Measurements from ENCODE around the gene MOBP.

Gene MOBP

GRCh38 chr3:39541917-39542329, 74.4 kb downstream of the MOBP start:
- Histone ChIP-seq H3K36me3 (ENCODE audit: insufficient read depth, low read length) (no peaks in the 10 kb centered on the region), H2AFZ (ENCODE audit: low read depth, low read length) (no peak overlapping the region), H3K4me3 (ENCODE audit: low read length) (no peak overlapping the region), H3K27me3 (ENCODE audit: insufficient read depth, low read length) (no peaks in the 10 kb centered on the region), H3K9me3 (ENCODE audit: low read length) (no peaks in the 10 kb centered on the region), H3K4me1 (ENCODE audit: insufficient read depth, low read length) (no peaks in the 10 kb centered on the region)

- H3K9me3 ChIP-seq (ENCODE audit: low read length) = no peaks in the 10 kb centered on the region
- no peak overlapping the region for H2AFZ ChIP-seq (ENCODE audit: low read depth, low read length)
- H3K4me1 ChIP-seq (ENCODE audit: insufficient read depth, low read length) = no peaks in the 10 kb centered on the region
- no peak overlapping the region for H3K4me3 ChIP-seq (ENCODE audit: low read length)
- no peaks in the 10 kb centered on the region for H3K27me3 ChIP-seq (ENCODE audit: insufficient read depth, low read length)
- no peaks in the 10 kb centered on the region for H3K36me3 ChIP-seq (ENCODE audit: insufficient read depth, low read length)
Measured at GRCh38 chr3:39542588-39542988, 75.1 kb downstream of the MOBP start.

GRCh38 chr3:39548282-39548681, 80.8 kb downstream of the MOBP start:
- no peaks in the 10 kb centered on the region for H3K27me3 ChIP-seq (ENCODE audit: insufficient read depth, low read length)
- no peaks in the 10 kb centered on the region for H3K36me3 ChIP-seq (ENCODE audit: insufficient read depth, low read length)
- H3K4me1 ChIP-seq (ENCODE audit: insufficient read depth, low read length) = no peaks in the 10 kb centered on the region
- H3K4me3 ChIP-seq (ENCODE audit: low read length) = no peak overlapping the region
- H3K9me3 ChIP-seq (ENCODE audit: low read length) = no peaks in the 10 kb centered on the region
- H2AFZ ChIP-seq (ENCODE audit: low read depth, low read length) = no peak overlapping the region

GRCh38 chr3:39550354-39551051, 83.0 kb downstream of the MOBP start:
- no peaks in the 10 kb centered on the region for H3K4me1 ChIP-seq (ENCODE audit: insufficient read depth, low read length)
- H3K36me3 ChIP-seq (ENCODE audit: insufficient read depth, low read length) = no peaks in the 10 kb centered on the region
- H3K27me3 ChIP-seq (ENCODE audit: insufficient read depth, low read length) = no peaks in the 10 kb centered on the region
- H3K9me3 ChIP-seq (ENCODE audit: low read length) = no peaks in the 10 kb centered on the region
- H2AFZ ChIP-seq (ENCODE audit: low read depth, low read length) = no peak overlapping the region
- no peak overlapping the region for H3K4me3 ChIP-seq (ENCODE audit: low read length)
